HepG2 (cell line): ENCODE measurements around the gene NDOR1. TPM values are rescaled to one million over a fixed set of nuclear protein-coding genes. Genes with fewer than 3 reads are reported as not detected.

Experiments used
- ATF7-NPFF ChIP-seq: sonication (generic); formaldehyde crosslinking; IDR thresholded peaks from 2 replicates; pipeline ENCODE4 v1.8.1; 2023; ENCODE audit warnings: mild to moderate bottlenecking, low read depth, missing genetic modification reagents, moderate library complexity
- HDAC1 ChIP-seq: sonication (generic); formaldehyde crosslinking; IDR thresholded peaks from 2 replicates; pipeline ENCODE4 v1.5.1; 2020; ENCODE audit warnings: mild to moderate bottlenecking, missing genetic modification reagents
- MED8 ChIP-seq: sonication (generic); formaldehyde crosslinking; IDR thresholded peaks from 2 replicates; pipeline ENCODE4 v1.8.1; 2023; ENCODE audit warnings: mild to moderate bottlenecking, missing genetic modification reagents; ENCODE audit not compliant: insufficient replicate concordance
- NCOR1 ChIP-seq: fragments of 200-600 bp; sonication (generic); IDR thresholded peaks from 2 replicates; pipeline ENCODE4 v1.7.0; 2017; ENCODE audit warnings: antibody characterized with exemption, low read length, borderline replicate concordance
- NR2F1 ChIP-seq, 2 experiments: fragments of 450-650 bp in 1 of 2; formaldehyde crosslinking in 1 of 2; IDR thresholded peaks; 2 replicates each; pipeline versions ENCODE4 v1.5.0 to v1.6.1; 2016 to 2020; ENCODE audit warnings: mild to moderate bottlenecking in 1 of 2, missing compliant biosample characterization in 1 of 2, missing genetic modification reagents in 1 of 2, moderate library complexity in 1 of 2
- NR2F6 ChIP-seq, 2 experiments: IDR thresholded peaks; 2 replicates each; pipeline ENCODE4 v1.6.1; 2016; ENCODE audit warnings: antibody characterized with exemption in 1 of 2, mild to moderate bottlenecking in 1 of 2
- PAX8 ChIP-seq: sonication (generic); formaldehyde crosslinking; IDR thresholded peaks from 2 replicates; pipeline ENCODE4 v1.8.0; 2022; ENCODE audit warnings: mild to moderate bottlenecking, missing genetic modification reagents, borderline replicate concordance
- RAD21 ChIP-seq: fragments of 450-650 bp; formaldehyde crosslinking; IDR thresholded peaks from 2 replicates; pipeline ENCODE4 v1.5.0; 2020; ENCODE audit warnings: mild to moderate bottlenecking
- RBFOX2 ChIP-seq: fragments of 200-400 bp; formaldehyde crosslinking; IDR thresholded peaks from 2 replicates; pipeline ENCODE4 v1.6.1; 2017; ENCODE audit warnings: low read depth, mild to moderate bottlenecking, low read length
- RELA ChIP-seq: sonication (generic); formaldehyde crosslinking; IDR thresholded peaks from 2 replicates; pipeline ENCODE4 v1.4.0; 2020; ENCODE audit warnings: missing genetic modification reagents
- SALL1 ChIP-seq: sonication (generic); formaldehyde crosslinking; IDR thresholded peaks from 2 replicates; pipeline ENCODE4 v1.8.0; 2022; ENCODE audit warnings: mild to moderate bottlenecking, missing genetic modification reagents
- SCMH1 ChIP-seq: sonication (generic); formaldehyde crosslinking; IDR thresholded peaks from 2 replicates; pipeline ENCODE4 v1.9.0; 2021; ENCODE audit warnings: missing genetic modification reagents, mild to moderate bottlenecking, borderline replicate concordance
- TBP ChIP-seq: sonication (generic); formaldehyde crosslinking; IDR thresholded peaks from 2 replicates; pipeline ENCODE4 v1.5.0; 2020; ENCODE audit warnings: missing genetic modification reagents
- TMF1 ChIP-seq: sonication (generic); formaldehyde crosslinking; IDR thresholded peaks from 2 replicates; pipeline ENCODE4 v1.8.1; 2022; ENCODE audit warnings: low read depth, missing genetic modification reagents
- ZBTB20 ChIP-seq: sonication (generic); formaldehyde crosslinking; IDR thresholded peaks from 2 replicates; pipeline ENCODE4 v1.8.1; 2023; ENCODE audit warnings: missing genetic modification reagents, low read depth, mild to moderate bottlenecking, borderline replicate concordance
- ZC3H13 ChIP-seq: sonication (generic); formaldehyde crosslinking; IDR thresholded peaks from 2 replicates; pipeline ENCODE4 v1.8.1; 2023; ENCODE audit warnings: mild to moderate bottlenecking, missing genetic modification reagents, moderate library complexity
- ZNF331 ChIP-seq: sonication (generic); formaldehyde crosslinking; IDR thresholded peaks from 2 replicates; pipeline ENCODE4 v1.4.0; 2020; ENCODE audit warnings: missing genetic modification reagents
- ZNF367 ChIP-seq: sonication (generic); formaldehyde crosslinking; IDR thresholded peaks from 2 replicates; pipeline ENCODE4 v1.4.0; 2020; ENCODE audit warnings: missing genetic modification reagents, borderline replicate concordance
- ZNF546 ChIP-seq: sonication (generic); formaldehyde crosslinking; conservative IDR thresholded peaks from 2 replicates; pipeline ENCODE4 v1.8.1; 2023; ENCODE audit warnings: mild to moderate bottlenecking, missing genetic modification reagents
- ZNF615 ChIP-seq: sonication (generic); formaldehyde crosslinking; IDR thresholded peaks from 2 replicates; pipeline ENCODE4 v1.5.0; 2020; ENCODE audit warnings: mild to moderate bottlenecking, missing genetic modification reagents, borderline replicate concordance
- ZNF777 ChIP-seq: sonication (generic); formaldehyde crosslinking; IDR thresholded peaks from 2 replicates; pipeline ENCODE4 v1.4.0; 2020; ENCODE audit warnings: missing genetic modification reagents
- ZNF782 ChIP-seq: sonication (generic); formaldehyde crosslinking; IDR thresholded peaks from 2 replicates; pipeline ENCODE4 v1.4.0; 2020; ENCODE audit warnings: missing genetic modification reagents, mild to moderate bottlenecking, borderline replicate concordance
- ZNF816 ChIP-seq: sonication (generic); formaldehyde crosslinking; IDR thresholded peaks from 2 replicates; pipeline ENCODE4 v1.8.0; 2022; ENCODE audit warnings: missing genetic modification reagents, mild to moderate bottlenecking, borderline replicate concordance
- polyA plus RNA-seq, 8 experiments: library from polyadenylated mRNA; depleted of rRNA in 3 of 8; stranded (reverse) in 7 of 8; unstranded in 1 of 8; fragments of >200 nt; fragmentation: Illumina TruSeq in 4 of 8; extraction: Trizol in 4 of 8; gene quantifications; 2 replicates each; pipeline versions ENCODE4 v1.2.1 to v1.2.3, GENCODE V29; 2011 to 2016; ENCODE audit warnings: low read depth in 4 of 8, missing spikeins in 1 of 8, mixed read lengths in 1 of 8; ENCODE audit not compliant: insufficient read depth in 1 of 8
- total RNA-seq, 5 experiments: library from RNA; depleted of rRNA; stranded (reverse); fragments of >200 nt; fragmentation: Illumina TruSeq; extraction: Trizol; gene quantifications; 2 replicates each; pipeline ENCODE4 v1.2.3, GENCODE V29; 2016; ENCODE audit warnings: low read depth in 1 of 5
- TF ChIP-seq, protein P1 (sequence below): sonication (generic); formaldehyde crosslinking; IDR thresholded peaks from 2 replicates; pipeline ENCODE4 v1.8.1; 2023; ENCODE audit warnings: mild to moderate bottlenecking, missing genetic modification reagents
- TF ChIP-seq, protein P2 (sequence below): sonication (generic); formaldehyde crosslinking; IDR thresholded peaks from 2 replicates; pipeline ENCODE4 v1.4.0; 2020; ENCODE audit warnings: mild to moderate bottlenecking, low read depth, missing genetic modification reagents
- TF ChIP-seq, protein P3 (sequence below): sonication (generic); formaldehyde crosslinking; IDR thresholded peaks from 2 replicates; pipeline ENCODE4 v1.4.0; 2020; ENCODE audit warnings: missing genetic modification reagents, borderline replicate concordance

The NDOR1 gene
- total and polyA plus RNA-seq, 2 of the 13 experiments (the other 11 are each of a cell fraction or from before 2014, with no cell fraction given) = 3.6 to 8.7 TPM

DNA sequence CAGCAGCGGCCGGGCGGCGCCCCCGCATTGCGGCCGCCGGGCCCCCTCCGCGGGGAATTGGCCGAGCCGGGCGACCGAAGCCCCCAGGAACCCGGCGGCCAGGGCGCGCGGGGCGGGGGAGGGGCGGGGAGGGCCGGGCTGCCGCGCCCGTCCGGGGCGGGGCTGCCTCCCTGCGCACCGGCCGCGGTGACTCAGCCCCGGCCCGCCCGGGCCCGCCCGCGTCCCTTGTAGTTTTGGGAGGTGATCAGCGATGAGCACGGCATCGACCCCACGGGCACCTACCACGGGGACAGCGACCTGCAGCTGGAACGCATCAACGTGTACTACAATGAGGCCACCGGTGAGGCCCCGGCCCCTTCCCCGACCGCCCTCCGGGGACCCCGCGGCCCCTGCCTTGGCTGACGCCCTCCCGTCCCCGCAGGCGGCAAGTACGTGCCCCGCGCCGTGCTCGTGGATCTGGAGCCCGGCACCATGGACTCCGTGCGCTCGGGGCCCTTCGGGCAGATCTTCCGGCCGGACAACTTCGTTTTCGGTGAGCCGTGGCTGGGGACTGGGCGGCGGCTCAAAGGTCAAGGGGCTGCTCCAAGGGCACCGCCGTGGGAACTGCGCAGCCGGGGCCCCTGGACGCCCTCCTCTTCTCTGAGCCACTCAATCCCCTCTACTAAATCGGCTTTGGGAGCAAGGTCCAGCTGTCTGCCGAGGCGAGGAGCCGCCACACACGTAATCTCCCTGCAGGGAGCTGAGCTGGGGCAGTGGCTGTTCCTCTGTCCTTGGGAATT, 36.2 kb downstream of the NDOR1 start (continued):
- TF ChIP-seq ATF7-NPFF (CRISPR knock-in tag) = peak; percentile 72
- TF ChIP-seq TBP (CRISPR knock-in tag) = no peak
- TF ChIP-seq HDAC1 (CRISPR knock-in tag) = peak; percentile 66
- 0 out of 2 replicates have a peak, but pooled peaks have one; percentile 30 for TF ChIP-seq ZNF546 (CRISPR knock-in tag)
- peak; percentile 87 for TF ChIP-seq RBFOX2
- TF ChIP-seq SALL1 = peak; percentile 55
- TF ChIP-seq ZNF816 (CRISPR knock-in tag) = no peak
- TF ChIP-seq NR2F1 (CRISPR knock-in tag; IDR thresholded peaks at IDR 0.05) = peak; percentile 41 to 65; a peak in 3 of 4 replicates
- peak; percentile 41; the same call in 1 of the 2 replicates for TF ChIP-seq ZC3H13 (CRISPR knock-in tag)
- no peak; the same call in 1 of the 2 replicates for TF ChIP-seq TMF1 (CRISPR knock-in tag)
- peak; percentile 25; the same call in 1 of the 2 replicates for TF ChIP-seq ZNF782 (CRISPR knock-in tag)
- TF ChIP-seq PAX8 (CRISPR knock-in tag) = 0 out of 2 replicates have a peak, but pooled peaks have one; percentile 6
- no peak for TF ChIP-seq NCOR1
- peak; percentile 72 for TF ChIP-seq NR2F6 (IDR thresholded peaks at IDR 0.05)
- TF ChIP-seq NR2F6 (CRISPR knock-in tag; IDR thresholded peaks at IDR 0.05) = peak; percentile 66
- TF ChIP-seq, protein P1, sequence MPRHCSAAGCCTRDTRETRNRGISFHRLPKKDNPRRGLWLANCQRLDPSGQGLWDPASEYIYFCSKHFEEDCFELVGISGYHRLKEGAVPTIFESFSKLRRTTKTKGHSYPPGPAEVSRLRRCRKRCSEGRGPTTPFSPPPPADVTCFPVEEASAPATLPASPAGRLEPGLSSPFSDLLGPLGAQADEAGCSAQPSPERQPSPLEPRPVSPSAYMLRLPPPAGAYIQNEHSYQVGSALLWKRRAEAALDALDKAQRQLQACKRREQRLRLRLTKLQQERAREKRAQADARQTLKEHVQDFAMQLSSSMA (CRISPR knock-in tag) = 0 out of 2 replicates have a peak, but pooled peaks have one; percentile 14
- TF ChIP-seq RAD21 (CRISPR knock-in tag) = peak; percentile 37; the same call in 1 of the 2 replicates
- TF ChIP-seq RELA (CRISPR knock-in tag) = no peak
- 0 out of 2 replicates have a peak, but pooled peaks have one; percentile 24 for TF ChIP-seq ZNF331 (CRISPR knock-in tag)
- TF ChIP-seq ZBTB20 = peak; percentile 62; the same call in 1 of the 2 replicates
- TF ChIP-seq, protein P2, sequence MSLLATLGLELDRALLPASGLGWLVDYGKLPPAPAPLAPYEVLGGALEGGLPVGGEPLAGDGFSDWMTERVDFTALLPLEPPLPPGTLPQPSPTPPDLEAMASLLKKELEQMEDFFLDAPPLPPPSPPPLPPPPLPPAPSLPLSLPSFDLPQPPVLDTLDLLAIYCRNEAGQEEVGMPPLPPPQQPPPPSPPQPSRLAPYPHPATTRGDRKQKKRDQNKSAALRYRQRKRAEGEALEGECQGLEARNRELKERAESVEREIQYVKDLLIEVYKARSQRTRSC (CRISPR knock-in tag) = 0 out of 2 replicates have a peak, but pooled peaks have one; percentile 33
- no peak for TF ChIP-seq ZNF615 (CRISPR knock-in tag)
- TF ChIP-seq MED8 = peak; percentile 23
- TF ChIP-seq ZNF777 (CRISPR knock-in tag) = peak; percentile 39
- no peak for TF ChIP-seq SCMH1 (CRISPR knock-in tag)
- TF ChIP-seq, protein P3, sequence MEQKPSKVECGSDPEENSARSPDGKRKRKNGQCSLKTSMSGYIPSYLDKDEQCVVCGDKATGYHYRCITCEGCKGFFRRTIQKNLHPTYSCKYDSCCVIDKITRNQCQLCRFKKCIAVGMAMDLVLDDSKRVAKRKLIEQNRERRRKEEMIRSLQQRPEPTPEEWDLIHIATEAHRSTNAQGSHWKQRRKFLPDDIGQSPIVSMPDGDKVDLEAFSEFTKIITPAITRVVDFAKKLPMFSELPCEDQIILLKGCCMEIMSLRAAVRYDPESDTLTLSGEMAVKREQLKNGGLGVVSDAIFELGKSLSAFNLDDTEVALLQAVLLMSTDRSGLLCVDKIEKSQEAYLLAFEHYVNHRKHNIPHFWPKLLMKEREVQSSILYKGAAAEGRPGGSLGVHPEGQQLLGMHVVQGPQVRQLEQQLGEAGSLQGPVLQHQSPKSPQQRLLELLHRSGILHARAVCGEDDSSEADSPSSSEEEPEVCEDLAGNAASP (CRISPR knock-in tag) = peak; percentile 49; the same call in 1 of the 2 replicates
- no peak; the same call in 1 of the 2 replicates for TF ChIP-seq ZNF367 (CRISPR knock-in tag)
